Measurements from ENCODE around the gene PLLP.

GRCh38 chr16:57238682-57239081 lies 45.8 kb downstream of the PLLP start:
- TF ChIP-seq CREB1 (IDR thresholded peaks at IDR 0.05; ENCODE audit: low read depth) (no peak), RAD21 (IDR thresholded peaks at IDR 0.05; ENCODE audit: low read depth) (no peak)

Data from Ishikawa (cell line).